ENCODE measurements around the gene TSPAN1. TPM values are rescaled to one million over a fixed set of nuclear protein-coding genes. Genes with fewer than 3 reads are reported as not detected.

The TSPAN1 gene
- total RNA-seq, 2 donors from 2014 or later, result 1,021 to 1,136 TPM

- no peaks in the 10 kb centered on the region for H3K27me3 ChIP-seq
- no peak overlapping the region for H3K4me3 ChIP-seq
- TF ChIP-seq CTCF (IDR thresholded peaks at IDR 0.05), result no peak
- H3K4me1 ChIP-seq, result no peaks in the 10 kb centered on the region
- no peak overlapping the region for H3K27ac ChIP-seq
- DNase-seq, result peak; percentile 78
- H3K36me3 ChIP-seq, result no peaks in the 10 kb centered on the region
- H3K9me3 ChIP-seq, result no peaks in the 10 kb centered on the region
- no peak overlapping the region for H3K9ac ChIP-seq (ENCODE audit: low read depth in 2 of 2, low read length in 2 of 2)
- intact Hi-C loops (cut with DNase I), result no loop called here
These were observed 3.0 kb upstream of the TSPAN1 start for GRCh38 chr1:46171871-46172270.

GRCh38 chr1:46172321-46172720 is 2.6 kb upstream of the TSPAN1 start:
- Histone ChIP-seq H3K4me1 (no peaks in the 10 kb centered on the region), H3K27ac (no peak overlapping the region), H3K27me3 (no peaks in the 10 kb centered on the region), H3K36me3 (no peaks in the 10 kb centered on the region), H3K9me3 (no peaks in the 10 kb centered on the region), H3K9ac (ENCODE audit: low read depth in 2 of 2, low read length in 2 of 2) (no peak overlapping the region), H3K4me3 (no peak overlapping the region)
- no peak for TF ChIP-seq CTCF (IDR thresholded peaks at IDR 0.05)
- intact Hi-C loops (cut with DNase I), result no loop called here
- DNase-seq, result peak; percentile 25

- intact Hi-C loops (cut with DNase I), result no loop called here
These were observed 1.5 kb upstream of the TSPAN1 start for GRCh38 chr1:46173361-46173856.

GRCh38 chr1:46175243-46175642 is 356 bp downstream of the TSPAN1 start:
- intact Hi-C loops (cut with DNase I), result no loop called here
- Histone ChIP-seq H3K27me3 (no peaks in the 10 kb centered on the region), H3K9ac (ENCODE audit: low read depth in 2 of 2, low read length in 2 of 2) (no peak overlapping the region), H3K4me1 (no peaks in the 10 kb centered on the region), H3K36me3 (no peaks in the 10 kb centered on the region), H3K27ac (no peak overlapping the region), H3K9me3 (no peaks in the 10 kb centered on the region), H3K4me3 (no peak overlapping the region)
- no peak for DNase-seq
- TF ChIP-seq CTCF (IDR thresholded peaks at IDR 0.05), result no peak

More at GRCh38 chr1:46173361-46173856, 1.5 kb upstream of the TSPAN1 start:
- H3K36me3 ChIP-seq, result no peaks in the 10 kb centered on the region
- no peaks in the 10 kb centered on the region for H3K27me3 ChIP-seq
- TF ChIP-seq CTCF (IDR thresholded peaks at IDR 0.05), result no peak
- H3K4me3 ChIP-seq, result no peak overlapping the region
- no peak overlapping the region for H3K27ac ChIP-seq
- H3K9me3 ChIP-seq, result no peaks in the 10 kb centered on the region
- H3K9ac ChIP-seq (ENCODE audit: low read depth in 2 of 2, low read length in 2 of 2), result no peak overlapping the region
- no peak for DNase-seq
- H3K4me1 ChIP-seq, result no peaks in the 10 kb centered on the region

GRCh38 chr1:46176211-46176865 is 1.5 kb downstream of the TSPAN1 start, which contains the start of gene P3R3URF:
Gene P3R3URF, minus strand, starts transcription at chr1:46176488. Its CDS starts 17 bp downstream, at chr1:46176471.
- DNase-seq, result no peak
- TF ChIP-seq CTCF (IDR thresholded peaks at IDR 0.05), result no peak
- no peak within 1 kb of the TSS for H3K9ac ChIP-seq (ENCODE audit: low read depth in 2 of 2, low read length in 2 of 2)
- H3K27ac ChIP-seq, result no peak within 1 kb of the TSS
- H3K4me3 ChIP-seq, result no peak within 1 kb of the TSS
- no peaks in the 10 kb centered on the region for H3K36me3 ChIP-seq
- H3K4me1 ChIP-seq, result no peaks in the 10 kb centered on the region
- no peaks in the 10 kb centered on the region for H3K27me3 ChIP-seq
- H3K9me3 ChIP-seq, result no peaks in the 10 kb centered on the region
- intact Hi-C loops (cut with DNase I), result no loop called here
